NCI-H748 (cell line): ENCODE results near the gene FHAD1.
"Not testable (repeated sequence)": the region's sequence is repeated elsewhere in the genome, so short reads cannot be mapped to it uniquely, and the experiment has no call there.

Source experiments
- DNase-seq: peaks from one replicate; lab custom pipeline; 2025; ENCODE audit not compliant: unreplicated experiment; lab: John Stamatoyannopoulos, UW

The FHAD1 gene

GRCh38 chr1:15412843-15413242 lies 165.8 kb downstream of the FHAD1 start:
- DNase-seq: no peak

DNA sequence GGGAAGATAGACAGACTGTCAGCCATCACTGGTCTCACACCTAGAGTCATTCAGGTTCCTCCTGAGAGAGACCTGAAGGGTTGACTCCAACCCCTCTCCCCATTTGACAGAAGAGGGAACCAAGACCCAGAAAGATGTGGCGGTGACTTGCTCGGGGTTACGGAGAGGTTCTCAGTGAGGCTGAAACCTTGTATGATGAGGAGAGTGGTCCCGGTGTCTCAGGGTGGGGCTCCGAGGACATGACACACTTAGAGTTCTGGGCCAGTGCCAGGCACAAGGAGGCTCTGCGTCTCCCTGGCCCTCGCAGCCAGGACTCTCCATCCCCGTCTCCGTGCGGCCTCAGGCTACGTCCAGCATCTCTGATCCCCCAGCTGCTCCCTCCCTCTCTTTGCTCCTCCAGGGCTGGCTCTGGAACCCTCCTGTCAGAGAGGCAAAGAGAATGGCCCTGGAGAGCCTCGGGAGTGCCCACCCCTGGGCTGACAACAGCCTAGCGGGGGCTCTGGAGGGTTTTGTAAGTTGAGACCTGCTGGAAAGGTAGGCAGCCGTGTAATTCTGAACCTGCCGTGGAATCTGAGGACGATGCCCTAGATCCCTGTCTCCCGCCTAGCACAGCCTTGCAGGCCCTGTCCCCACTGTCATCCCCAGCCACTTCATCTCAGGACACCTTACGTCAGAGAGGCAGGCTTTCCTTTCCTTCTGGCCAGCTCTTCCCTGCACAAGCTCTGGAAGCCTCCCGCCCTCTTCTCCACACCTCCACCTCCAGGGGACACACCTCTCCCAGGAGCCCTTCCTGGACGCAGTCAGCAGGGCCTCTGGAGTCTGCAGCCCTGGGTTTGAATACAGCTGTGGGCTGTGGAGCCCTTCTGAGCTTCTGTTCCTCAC lies 166.8 kb downstream of the FHAD1 start:
- DNase-seq: no peak

- DNase-seq: no peak
Observed at GRCh38 chr1:15414445-15414983, 167.5 kb downstream of the FHAD1 start.

- DNase-seq: no peak
Observed at GRCh38 chr1:15417059-15417934, 170.3 kb downstream of the FHAD1 start.

- no peak for DNase-seq
Observed at GRCh38 chr1:15418806-15419515, 171.9 kb downstream of the FHAD1 start.

- DNase-seq: no peak
Observed at GRCh38 chr1:15420853-15421465, 173.9 kb downstream of the FHAD1 start.

- no peak for DNase-seq
Observed at GRCh38 chr1:15422871-15423270, 175.8 kb downstream of the FHAD1 start.

DNA sequence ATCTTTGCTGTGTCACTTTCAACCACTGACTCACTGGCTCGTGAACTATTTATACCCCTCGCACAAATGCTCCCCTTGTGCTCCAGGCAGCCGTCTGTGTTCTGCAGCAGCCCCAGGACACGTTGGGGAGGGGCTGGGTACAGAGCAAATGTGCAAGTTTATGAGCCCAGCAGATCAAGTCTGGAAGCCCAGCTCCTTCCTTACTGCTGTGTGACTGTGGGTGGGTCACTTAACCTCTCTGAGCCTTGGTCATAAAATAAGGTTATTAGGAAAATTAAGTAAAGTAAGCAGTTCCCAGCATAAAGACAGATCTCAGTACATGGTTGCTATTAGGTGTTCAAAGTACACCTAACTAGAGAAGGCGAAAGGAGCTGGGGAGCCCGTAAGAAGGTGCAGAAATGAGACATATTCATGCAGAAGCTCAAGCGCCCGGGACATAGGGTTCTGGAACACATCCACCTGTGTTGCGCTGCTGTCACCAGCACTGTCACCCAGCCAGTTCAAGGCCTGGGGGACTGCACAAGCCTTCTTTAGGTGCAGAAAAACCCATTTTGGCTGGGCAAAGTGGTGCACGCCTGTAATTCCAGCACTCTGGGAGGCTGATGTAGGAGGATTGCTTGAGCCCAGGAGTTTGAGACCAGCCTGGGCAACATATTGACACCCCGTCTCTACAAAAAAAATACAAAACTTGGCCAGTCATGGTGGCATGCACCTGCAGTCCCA lies 176.5 kb downstream of the FHAD1 start:
- DNase-seq: no peak

DNA sequence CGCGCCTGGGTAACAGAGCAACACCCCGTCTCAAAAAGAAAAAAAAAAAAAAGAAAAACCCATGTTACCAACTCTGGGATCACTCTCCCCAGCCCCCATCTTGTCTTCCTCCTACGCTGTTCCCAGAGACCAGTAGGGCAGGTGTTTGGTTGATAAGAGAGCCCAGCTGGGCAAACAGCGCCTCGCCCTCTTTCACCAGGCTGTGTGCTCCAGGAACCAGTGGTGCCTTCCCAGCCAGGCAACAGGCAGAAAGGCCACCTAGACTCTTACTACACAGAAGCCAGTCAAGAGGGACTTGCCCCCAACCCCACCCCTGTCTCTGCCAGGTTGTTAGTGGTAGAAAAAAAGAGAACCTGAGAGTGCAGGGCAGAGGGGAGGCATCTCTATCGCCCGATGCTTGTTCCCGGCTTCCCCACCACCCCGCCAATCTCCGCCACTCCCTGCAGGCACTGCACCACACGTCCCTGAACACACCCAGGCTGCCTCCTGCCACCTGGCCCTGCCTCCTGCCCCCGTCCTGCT lies 177.2 kb downstream of the FHAD1 start:
- DNase-seq: peak; percentile 95

DNA sequence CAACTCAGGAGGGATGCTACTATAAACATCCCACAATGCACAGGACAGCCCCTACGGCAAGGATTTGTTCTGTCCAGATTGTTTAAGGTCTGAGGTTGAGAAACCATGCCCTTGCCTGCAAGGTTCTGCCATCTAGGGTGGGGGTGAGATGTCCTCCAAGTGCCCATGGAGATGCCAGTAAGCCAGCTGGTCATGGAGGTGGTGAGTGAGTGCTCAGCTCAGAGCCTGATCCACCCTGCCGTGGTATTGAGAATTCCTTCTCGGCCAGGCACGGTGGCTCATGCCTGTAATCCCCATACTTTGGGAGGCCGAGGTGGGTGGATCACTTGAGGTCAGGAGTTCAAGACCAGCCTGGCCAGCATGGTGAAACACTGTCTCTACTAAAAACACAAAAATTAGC lies 178.0 kb downstream of the FHAD1 start:
- no peak for DNase-seq

- no peak for DNase-seq
Observed at GRCh38 chr1:15425521-15425920, 178.5 kb downstream of the FHAD1 start.

DNA sequence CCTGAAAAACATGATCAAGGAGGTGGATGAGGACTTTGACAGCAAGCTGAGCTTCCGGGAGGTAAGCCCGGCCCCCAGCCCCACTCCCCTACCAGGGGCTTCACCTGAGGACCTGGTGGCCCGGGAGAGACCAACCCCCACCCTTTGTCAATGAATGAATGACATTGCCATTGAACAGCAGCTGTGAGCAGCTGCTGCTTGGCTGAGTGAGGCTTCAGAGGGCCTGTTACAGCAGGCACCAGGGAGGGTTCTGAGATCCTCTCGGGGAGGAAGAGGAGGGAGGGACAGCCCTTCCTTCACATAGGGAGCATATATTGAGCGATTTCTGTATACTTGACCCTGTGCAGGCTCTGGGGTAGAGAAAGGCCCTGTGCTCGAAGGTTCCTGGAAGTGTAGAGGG lies 178.9 kb downstream of the FHAD1 start:
- DNase-seq: no peak

DNA sequence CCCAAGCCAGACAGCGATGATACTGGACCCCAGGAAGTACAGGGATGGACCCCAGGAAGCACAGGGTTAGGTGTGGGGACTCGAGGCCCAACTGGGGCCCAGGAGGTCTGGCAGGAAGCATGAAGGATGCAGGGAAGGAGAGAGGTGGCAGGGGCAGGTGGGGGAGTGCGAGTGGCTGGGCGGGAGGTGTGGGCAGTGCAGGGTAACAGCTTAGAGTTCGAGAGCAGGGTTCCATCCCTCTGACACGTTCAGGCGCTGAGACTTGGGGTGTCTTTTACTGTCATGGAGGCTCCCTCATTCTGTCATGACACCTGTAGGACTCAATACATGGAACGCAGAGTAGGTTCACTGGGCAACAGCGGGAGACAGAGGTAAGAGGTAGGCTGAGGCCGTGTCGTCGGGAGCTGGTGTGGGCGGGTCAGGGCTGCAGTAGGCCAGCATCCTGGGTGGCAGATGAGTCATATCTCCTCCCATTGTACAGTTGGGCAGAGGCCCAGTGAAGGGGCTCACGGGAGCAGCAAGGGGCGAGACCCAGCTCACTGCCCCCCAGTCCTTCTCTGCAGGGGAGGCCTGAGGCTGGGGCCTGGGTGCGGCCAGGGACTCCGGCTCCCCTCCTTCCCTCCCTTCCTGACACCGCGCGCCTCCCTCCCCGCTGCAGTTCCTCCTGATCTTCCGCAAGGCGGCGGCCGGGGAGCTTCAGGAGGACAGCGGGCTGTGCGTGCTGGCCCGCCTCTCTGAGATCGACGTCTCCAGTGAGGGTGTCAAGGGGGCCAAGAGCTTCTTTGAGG lies 179.7 kb downstream of the FHAD1 start:
- no peak for DNase-seq

DNA sequence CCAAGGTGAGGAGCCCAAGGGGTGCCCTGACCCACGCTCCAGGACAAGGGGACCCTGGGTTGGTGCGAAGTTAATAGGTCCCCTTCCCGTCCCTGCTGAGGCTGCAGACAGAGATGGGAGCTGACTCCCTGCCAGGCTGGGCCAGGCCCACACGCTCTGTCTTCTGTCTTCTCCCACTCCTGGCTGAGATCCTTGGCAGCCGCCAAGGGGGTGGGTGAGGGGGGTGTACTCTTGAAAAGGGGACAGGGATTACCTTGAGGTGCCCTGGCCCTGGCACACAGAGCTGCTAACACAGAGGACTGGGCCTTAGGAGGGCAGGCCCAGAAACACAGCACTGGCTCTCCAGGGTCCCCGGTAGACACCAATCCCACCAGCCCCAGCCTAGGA lies 180.2 kb downstream of the FHAD1 start:
- no peak for DNase-seq

DNA sequence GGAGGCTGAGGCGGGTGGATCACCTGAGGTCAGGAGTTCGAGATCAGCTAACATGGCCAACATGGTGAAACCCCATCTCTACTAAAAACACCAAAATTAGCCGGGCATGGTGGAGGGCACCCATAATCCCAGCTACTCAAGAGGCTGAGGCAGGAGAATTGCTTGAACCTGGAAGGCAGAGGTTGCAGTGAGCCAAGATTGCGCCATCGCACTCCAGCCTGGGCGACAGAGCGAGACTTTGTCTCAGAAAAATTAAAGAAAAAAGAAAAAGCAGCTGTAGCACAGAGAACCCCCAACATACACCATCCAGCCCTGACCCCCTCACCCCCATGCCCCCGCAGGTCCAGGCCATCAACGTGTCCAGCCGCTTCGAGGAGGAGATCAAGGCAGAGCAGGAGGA lies 181.2 kb downstream of the FHAD1 start:
- not testable (repeated sequence) for DNase-seq

- DNase-seq: no peak
Observed at GRCh38 chr1:15428815-15429435, 181.9 kb downstream of the FHAD1 start.

GRCh38 chr1:15429701-15430149 lies 182.7 kb downstream of the FHAD1 start:
- no peak for DNase-seq

DNA sequence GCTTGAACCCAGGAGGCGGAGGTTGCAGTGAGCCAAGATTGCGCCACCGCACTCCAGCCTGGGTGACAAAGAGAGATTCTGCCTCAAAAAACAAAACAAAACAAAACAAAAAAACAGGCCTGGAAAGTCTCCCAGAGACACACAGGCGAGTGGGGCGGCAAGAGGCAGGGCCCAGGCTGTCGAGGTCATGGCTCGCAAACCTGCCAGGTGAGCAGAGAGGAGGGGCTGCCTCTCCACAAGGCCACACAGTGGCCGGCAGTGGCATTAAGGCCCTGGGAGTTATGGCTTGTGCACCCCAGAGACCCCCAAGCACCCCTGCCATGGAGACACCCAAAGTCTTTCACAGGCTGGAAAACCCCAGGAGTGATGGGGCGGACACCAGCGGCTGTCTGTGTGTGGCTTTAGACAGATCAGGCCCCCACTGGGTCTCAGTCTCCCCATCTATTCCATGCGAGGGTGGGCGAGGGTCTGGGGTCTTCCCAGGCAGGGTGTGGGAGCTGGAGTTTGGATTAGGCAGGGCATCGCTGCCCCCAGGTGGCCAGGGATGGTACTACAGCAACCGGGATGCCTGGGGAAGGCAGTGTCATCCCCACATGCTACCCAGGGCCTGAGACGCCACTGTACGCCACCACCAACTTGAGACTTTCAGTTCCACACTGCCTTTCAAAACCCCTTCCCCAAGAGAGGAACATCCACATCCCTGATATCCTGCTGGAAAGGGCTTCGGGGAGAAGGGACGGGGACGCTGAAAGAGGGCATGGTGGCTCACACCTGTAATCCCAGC lies 184.0 kb downstream of the FHAD1 start:
- DNase-seq: peak; percentile 26
